ENCODE data around the gene SAMD1. TPM values are rescaled to one million over a fixed set of nuclear protein-coding genes. Genes with fewer than 3 reads are reported as not detected.
A peak's percentile ranks its signal among the peaks of the same experiment; 100 is the strongest.
"Not testable (repeated sequence)": the region's sequence is repeated elsewhere in the genome, so short reads cannot be mapped to it uniquely, and the experiment has no call there.

SAMD1 gene
- total RNA-seq, 2 donors from 2014 or later: 94.2 to 126 TPM

DNA sequence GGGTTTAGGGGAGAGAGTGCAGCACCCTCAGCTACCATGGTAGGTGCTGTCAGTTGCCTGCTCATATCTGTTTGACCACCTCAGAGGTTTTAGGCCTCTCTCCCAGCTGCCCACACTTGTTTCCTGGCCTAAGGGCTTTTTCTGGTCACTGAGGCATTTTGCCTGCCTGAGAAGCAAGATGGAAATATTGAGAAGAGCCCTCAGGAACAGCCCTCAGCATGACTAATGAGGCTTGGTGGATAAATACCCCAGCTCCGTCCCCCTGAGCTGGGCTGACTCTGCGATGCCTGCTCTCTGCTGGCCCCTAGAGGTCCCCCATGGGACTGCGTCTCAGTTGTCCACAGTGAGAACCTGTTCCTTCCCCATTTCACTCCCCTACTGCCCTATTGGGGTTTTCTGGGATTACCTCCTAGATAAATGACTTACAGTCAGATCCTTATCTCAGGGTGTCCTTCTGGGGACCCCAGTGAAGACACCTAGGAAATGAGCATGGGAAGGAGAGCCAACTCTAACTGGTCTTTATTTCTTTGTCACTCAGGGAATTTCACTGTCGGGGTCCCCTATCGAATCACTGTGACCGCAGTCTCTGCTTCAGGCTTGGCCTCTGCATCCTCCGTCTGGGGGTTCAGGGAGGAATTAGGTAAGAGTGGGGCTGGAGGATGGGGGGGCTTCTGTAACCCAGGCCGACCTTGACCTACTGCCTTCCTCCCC is 42.0 kb downstream of the SAMD1 start:
- DNase-seq: peak; percentile 95
- Histone ChIP-seq H3K27ac (ENCODE audit: low read depth, low read length) (no peak overlapping the region), H3K27me3 (ENCODE audit: control insufficient read depth, insufficient read depth, low read length, poor library complexity, severe bottlenecking) (no peaks in the 10 kb centered on the region), H3K4me3 (ENCODE audit: low read length) (no peak overlapping the region), H3K9me3 (ENCODE audit: control insufficient read depth, low read length) (no peaks in the 10 kb centered on the region), H3K4me1 (ENCODE audit: control insufficient read depth, insufficient read depth, low read length) (no peaks in the 10 kb centered on the region), H3K36me3 (ENCODE audit: control insufficient read depth, insufficient read depth, low read length) (peaks cover 8% of the 10 kb centered on the region), H3K9ac (ENCODE audit: extremely low read depth, low read length, poor library complexity, severe bottlenecking) (no peak overlapping the region)
- H3K27me3 Mint-ChIP-seq (ENCODE audit: insufficient read depth): peaks cover 2% of the 10 kb centered on the region
- H3K4me1 Mint-ChIP-seq: no peaks in the 10 kb centered on the region
- TF ChIP-seq, protein P1, sequence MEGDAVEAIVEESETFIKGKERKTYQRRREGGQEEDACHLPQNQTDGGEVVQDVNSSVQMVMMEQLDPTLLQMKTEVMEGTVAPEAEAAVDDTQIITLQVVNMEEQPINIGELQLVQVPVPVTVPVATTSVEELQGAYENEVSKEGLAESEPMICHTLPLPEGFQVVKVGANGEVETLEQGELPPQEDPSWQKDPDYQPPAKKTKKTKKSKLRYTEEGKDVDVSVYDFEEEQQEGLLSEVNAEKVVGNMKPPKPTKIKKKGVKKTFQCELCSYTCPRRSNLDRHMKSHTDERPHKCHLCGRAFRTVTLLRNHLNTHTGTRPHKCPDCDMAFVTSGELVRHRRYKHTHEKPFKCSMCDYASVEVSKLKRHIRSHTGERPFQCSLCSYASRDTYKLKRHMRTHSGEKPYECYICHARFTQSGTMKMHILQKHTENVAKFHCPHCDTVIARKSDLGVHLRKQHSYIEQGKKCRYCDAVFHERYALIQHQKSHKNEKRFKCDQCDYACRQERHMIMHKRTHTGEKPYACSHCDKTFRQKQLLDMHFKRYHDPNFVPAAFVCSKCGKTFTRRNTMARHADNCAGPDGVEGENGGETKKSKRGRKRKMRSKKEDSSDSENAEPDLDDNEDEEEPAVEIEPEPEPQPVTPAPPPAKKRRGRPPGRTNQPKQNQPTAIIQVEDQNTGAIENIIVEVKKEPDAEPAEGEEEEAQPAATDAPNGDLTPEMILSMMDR (conservative IDR thresholded peaks at IDR 0.05): peak; percentile 94
- H3K36me3 Mint-ChIP-seq (ENCODE audit: low read depth): peaks cover 35% of the 10 kb centered on the region
- no peak overlapping the region for H3K27ac Mint-ChIP-seq
- H3K4me3 Mint-ChIP-seq: no peak overlapping the region
- peaks cover 5% of the 10 kb centered on the region for H3K9me3 Mint-ChIP-seq
- WGBS, 2 experiments (ENCODE audit: insufficient coverage in 1 of 2, insufficient read length in 1 of 2): 64 to 75% methylated on average over 3 to 7 of the region's 8 CpGs

DNA sequence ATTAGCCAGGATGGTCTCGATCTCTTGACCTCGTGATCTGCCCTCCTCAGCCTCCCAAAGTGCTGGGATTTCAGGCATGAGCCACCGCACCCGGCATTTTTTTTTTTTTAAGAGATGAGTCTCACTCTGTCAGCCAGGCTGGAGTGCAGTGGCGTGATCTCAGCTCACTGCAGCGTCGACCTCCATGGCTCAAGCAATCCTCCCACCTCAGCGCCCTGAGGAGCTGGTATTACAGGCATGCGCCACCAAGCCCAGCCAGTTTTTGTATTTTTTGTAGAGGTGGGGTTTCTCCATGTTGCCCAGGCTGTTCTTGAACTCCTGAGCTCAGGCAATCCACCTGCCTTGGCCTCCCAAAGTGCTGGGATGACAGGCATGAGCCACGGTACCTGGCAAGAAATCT is 42.7 kb downstream of the SAMD1 start:
- H3K9ac ChIP-seq (ENCODE audit: extremely low read depth, low read length, poor library complexity, severe bottlenecking); H3K27me3 ChIP-seq (ENCODE audit: control insufficient read depth, insufficient read depth, low read length, poor library complexity, severe bottlenecking); H3K4me1 Mint-ChIP-seq; H3K27ac Mint-ChIP-seq; H3K9me3 ChIP-seq (ENCODE audit: control insufficient read depth, low read length); H3K36me3 ChIP-seq (ENCODE audit: control insufficient read depth, insufficient read depth, low read length); H3K4me1 ChIP-seq (ENCODE audit: control insufficient read depth, insufficient read depth, low read length); H3K4me3 Mint-ChIP-seq; H3K4me3 ChIP-seq (ENCODE audit: low read length); DNase-seq; H3K27me3 Mint-ChIP-seq (ENCODE audit: insufficient read depth); H3K9me3 Mint-ChIP-seq; H3K27ac ChIP-seq (ENCODE audit: low read depth, low read length): not testable (repeated sequence)
- WGBS, 2 experiments (ENCODE audit: insufficient coverage in 1 of 2, insufficient read length in 1 of 2): 88 to 95% methylated on average over 7 to 10 of the region's 10 CpGs
- H3K36me3 Mint-ChIP-seq (ENCODE audit: low read depth): peaks cover 36% of the 10 kb centered on the region

- not testable (repeated sequence) for H3K36me3 ChIP-seq (ENCODE audit: control insufficient read depth, insufficient read depth, low read length); H3K4me3 ChIP-seq (ENCODE audit: low read length); H3K9ac ChIP-seq (ENCODE audit: extremely low read depth, low read length, poor library complexity, severe bottlenecking); H3K9me3 ChIP-seq (ENCODE audit: control insufficient read depth, low read length); H3K4me1 Mint-ChIP-seq; H3K27me3 ChIP-seq (ENCODE audit: control insufficient read depth, insufficient read depth, low read length, poor library complexity, severe bottlenecking); H3K4me1 ChIP-seq (ENCODE audit: control insufficient read depth, insufficient read depth, low read length); H3K4me3 Mint-ChIP-seq; H3K27me3 Mint-ChIP-seq (ENCODE audit: insufficient read depth); H3K9me3 Mint-ChIP-seq
- peak overlapping the region; percentile 49 for H3K27ac ChIP-seq (ENCODE audit: low read depth, low read length)
- peak overlapping the region; percentile 89 for H3K27ac Mint-ChIP-seq
- peak; percentile 91 for DNase-seq
- H3K36me3 Mint-ChIP-seq (ENCODE audit: low read depth): peaks cover 17% of the 10 kb centered on the region
- TF ChIP-seq, protein P1 (conservative IDR thresholded peaks at IDR 0.05): peak; percentile 82
- 73 to 83% methylated on average over 9 to 19 of the region's 19 CpGs for WGBS, 2 experiments (ENCODE audit: insufficient coverage in 1 of 2, insufficient read length in 1 of 2)
These were observed 47.6 kb downstream of the SAMD1 start for GRCh38 chr19:14042659-14043608.
